PC-3 (cell line): Measurements from ENCODE around the gene PDZRN3. TPM values are rescaled to one million over a fixed set of nuclear protein-coding genes. Genes with fewer than 3 reads are reported as not detected.

Source experiments
- ATAC-seq: fragments of 200-7000 bp; cut with Tn5 transposase; 2 replicates; pipeline ENCODE4 v1.9.1; 2020; ENCODE audit warnings: mild to moderate bottlenecking, moderate library complexity
- BruUV-seq: library from RNA; stranded (reverse); fragments of 400-500 nt; replicated peaks from 2 replicates; lab custom pipeline; 2021; lab: Mats Ljungman, UMichigan
- CTCF ChIA-PET: fragments of 300-600 bp; sonication (Branson Sonifier 250); formaldehyde crosslinking; loops from one replicate; lab custom pipeline; 2022; ENCODE audit warnings: antibody characterized with exemption; lab: Charles Lee
- POLR2A ChIA-PET: fragments of 300-600 bp; sonication (Branson Sonifier 250); formaldehyde crosslinking; loops from one replicate; lab custom pipeline; 2022; ENCODE audit warnings: antibody characterized with exemption; ENCODE audit not compliant: unreplicated experiment; lab: Charles Lee
- DNase-seq: peaks from one replicate; pipeline ENCODE4 v3.0.0-alpha.2; 2015
- H2AFZ ChIP-seq: fragments of 300-600 bp; sonication (generic); 2 replicates; pipeline ENCODE4 v1.6.0; 2016; ENCODE audit warnings: antibody characterized with exemption, low read length
- H3F3A ChIP-seq: fragments of 300-600 bp; sonication (generic); one replicate; pipeline ENCODE4 v1.6.0; 2017; ENCODE audit warnings: antibody characterized with exemption, low read length, control low read depth, mild to moderate bottlenecking; ENCODE audit not compliant: unreplicated experiment
- H3K27ac ChIP-seq: fragments of 300-600 bp; sonication (generic); 2 replicates; pipeline ENCODE4 v1.5.1; 2016; ENCODE audit warnings: mild to moderate bottlenecking, low read length
- H3K27me3 ChIP-seq: fragments of 300-600 bp; sonication (generic); 2 replicates; pipeline ENCODE4 v1.6.1; 2016; ENCODE audit warnings: low read length, mixed read lengths
- H3K36me3 ChIP-seq: fragments of 300-600 bp; sonication (generic); 2 replicates; pipeline ENCODE4 v1.6.1; 2016; ENCODE audit warnings: low read depth, mixed run types, low read length, mixed read lengths
- H3K4me1 ChIP-seq: fragments of 300-600 bp; sonication (generic); 2 replicates; pipeline ENCODE4 v1.5.1; 2016; ENCODE audit warnings: low read length; ENCODE audit not compliant: insufficient read depth
- H3K4me2 ChIP-seq: fragments of 300-600 bp; sonication (generic); 2 replicates; pipeline ENCODE4 v1.6.0; 2016; ENCODE audit warnings: low read length
- H3K4me3 ChIP-seq: fragments of 300-600 bp; sonication (generic); 2 replicates; pipeline ENCODE4 v1.5.1; 2016; ENCODE audit warnings: mild to moderate bottlenecking, low read length, mixed read lengths
- H3K79me2 ChIP-seq: fragments of 300-600 bp; sonication (generic); 2 replicates; pipeline ENCODE4 v1.6.1; 2017; ENCODE audit warnings: low read length, mixed read lengths
- H3K9ac ChIP-seq: fragments of 300-600 bp; sonication (generic); 2 replicates; pipeline ENCODE4 v1.6.0; 2016; ENCODE audit warnings: mild to moderate bottlenecking, low read length
- H3K9me2 ChIP-seq: fragments of 300-600 bp; sonication (generic); replicated peaks from 2 replicates; pipeline ENCODE4 v1.6.1; 2016; ENCODE audit warnings: mixed run types, low read length, mixed read lengths
- H3K9me3 ChIP-seq: fragments of 300-600 bp; sonication (generic); 2 replicates; pipeline ENCODE4 v1.6.1; 2016; ENCODE audit warnings: low read length, mixed read lengths
- H4K20me1 ChIP-seq: fragments of 300-600 bp; sonication (generic); 2 replicates; pipeline ENCODE4 v1.6.1; 2016; ENCODE audit warnings: low read length, mixed read lengths
- CTCF ChIP-seq: fragments of 300-600 bp; sonication (generic); conservative IDR thresholded peaks from 2 replicates; pipeline ENCODE4 v1.5.1; 2017; ENCODE audit warnings: antibody characterized with exemption, low read depth, mild to moderate bottlenecking, low read length
- EZH2 ChIP-seq: fragments of 300-600 bp; sonication (generic); IDR thresholded peaks from one replicate; pipeline ENCODE4 v1.6.1; 2017; ENCODE audit warnings: antibody characterized with exemption, mild to moderate bottlenecking, low read length; ENCODE audit not compliant: unreplicated experiment
- EZH2phosphoT487 ChIP-seq: fragments of 300-600 bp; sonication (generic); IDR thresholded peaks from 2 replicates; pipeline ENCODE4 v1.6.1; 2018; ENCODE audit warnings: mild to moderate bottlenecking, antibody characterized with exemption, low read length, borderline replicate concordance
- intact Hi-C: fragments of 100-400 bp; cut with micrococcal nuclease; formaldehyde crosslinking; loops from 2 replicates; pipeline ENCODE4 v1.9.0; 2023
- total RNA-seq: library from RNA; depleted of rRNA; stranded (reverse); fragments of >200 nt; gene quantifications from 2 replicates; pipeline ENCODE4 v1.2.3, GENCODE V29; 2014

Gene PDZRN3
- total RNA-seq, 1 experiment from 2014 or later = not detected

- Histone ChIP-seq H3K4me2 (no peak overlapping the region), H3F3A (no peaks in the 10 kb centered on the region), H2AFZ (no peak overlapping the region), H3K4me3 (no peak overlapping the region), H3K9ac (no peak overlapping the region), H3K27ac (no peak overlapping the region), H3K27me3 (no peaks in the 10 kb centered on the region), H4K20me1 (no peaks in the 10 kb centered on the region), H3K9me2 (no peaks in the 10 kb centered on the region), H3K4me1 (no peaks in the 10 kb centered on the region), H3K9me3 (peaks cover 12% of the 10 kb centered on the region; the same call in 1 of the 2 replicates), H3K79me2 (no peaks in the 10 kb centered on the region), H3K36me3 (no peaks in the 10 kb centered on the region)
- CTCF ChIA-PET = no interaction called here
- TF ChIP-seq EZH2phosphoT487 = no peak
- TF ChIP-seq EZH2 = no peak
- no peak for TF ChIP-seq CTCF
- BruUV-seq = no TSS peak
- POLR2A ChIA-PET = no interaction called here
- intact Hi-C loops = no loop called here
- DNase-seq (no peak), ATAC-seq (no peak)
Observed at GRCh38 chr3:73665286-73665685, 40.5 kb upstream of the PDZRN3 start.

GRCh38 chr3:73664389-73664788 is 39.6 kb upstream of the PDZRN3 start:
- Histone ChIP-seq H3F3A (no peaks in the 10 kb centered on the region), H3K36me3 (no peaks in the 10 kb centered on the region), H3K79me2 (no peaks in the 10 kb centered on the region), H3K4me2 (no peak overlapping the region), H3K9ac (no peak overlapping the region), H2AFZ (no peak overlapping the region), H4K20me1 (no peaks in the 10 kb centered on the region), H3K4me1 (no peaks in the 10 kb centered on the region), H3K9me2 (no peaks in the 10 kb centered on the region), H3K27ac (no peak overlapping the region), H3K27me3 (no peaks in the 10 kb centered on the region), H3K4me3 (no peak overlapping the region), H3K9me3 (peaks cover 12% of the 10 kb centered on the region; the same call in 1 of the 2 replicates)
- TF ChIP-seq CTCF (no peak), EZH2 (no peak), EZH2phosphoT487 (no peak)
- ChIA-PET CTCF (no interaction called here), POLR2A (no interaction called here)
- ATAC-seq = no peak
- no TSS peak for BruUV-seq
- intact Hi-C loops = no loop called here
- DNase-seq = no peak

- CTCF ChIA-PET = no interaction called here
- no peak for DNase-seq
- TF ChIP-seq CTCF (no peak), EZH2phosphoT487 (no peak), EZH2 (no peak)
- POLR2A ChIA-PET = no interaction called here
- H3K9me2 ChIP-seq = no peaks in the 10 kb centered on the region
- ATAC-seq = no peak
- no peaks in the 10 kb centered on the region for H3K27me3 ChIP-seq
- BruUV-seq = no TSS peak
- peaks cover 8% of the 10 kb centered on the region; the same call in 1 of the 2 replicates for H3K9me3 ChIP-seq
- no peaks in the 10 kb centered on the region for H3K36me3 ChIP-seq
- no peaks in the 10 kb centered on the region for H4K20me1 ChIP-seq
- no peak overlapping the region for H2AFZ ChIP-seq
- no peak overlapping the region for H3K4me3 ChIP-seq
- intact Hi-C loops = no loop called here
- H3K9ac ChIP-seq = no peak overlapping the region
- no peak overlapping the region for H3K4me2 ChIP-seq
- no peaks in the 10 kb centered on the region for H3F3A ChIP-seq
- H3K4me1 ChIP-seq = no peaks in the 10 kb centered on the region
- H3K79me2 ChIP-seq = no peaks in the 10 kb centered on the region
- H3K27ac ChIP-seq = no peak overlapping the region
Observed at GRCh38 chr3:73663495-73663894, 38.8 kb upstream of the PDZRN3 start.
